Spleen (tissue), 7 donors: Measurements from ENCODE around the gene DAPK1.

Experiments
- POLR2A ChIP-seq, 3 donors: fragments of 450-650 bp; IDR thresholded peaks; one replicate each; pipeline ENCODE4 v1.5.1; 2017; ENCODE audit warnings: antibody characterized with exemption in 3 of 3, mild to moderate bottlenecking in 1 of 3
- TF ChIP-seq, protein P1 (sequence below), 11 experiments: fragments of 200-600 bp in 7 of 11; fragments of 450-650 bp in 4 of 11; sonication (generic) in 4 of 11; IDR thresholded peaks in 8 of 11; conservative IDR thresholded peaks in 3 of 11; 1 replicate in 7 of 11; 2 replicates in 4 of 11; pipeline versions ENCODE4 v1.4.0 to v1.8.0; 2016 to 2021; ENCODE audit warnings: antibody characterized with exemption in 11 of 11, inconsistent platforms in 4 of 11, mild to moderate bottlenecking in 1 of 11
- donor health status: DM: no; HTN: no; CAD: no; lungs with moderate emphysema.
- donor health status: DM: no; HTN: no; CAD: no.
- donor health status: DM: no; HTN: no; CAD: no.

DNA sequence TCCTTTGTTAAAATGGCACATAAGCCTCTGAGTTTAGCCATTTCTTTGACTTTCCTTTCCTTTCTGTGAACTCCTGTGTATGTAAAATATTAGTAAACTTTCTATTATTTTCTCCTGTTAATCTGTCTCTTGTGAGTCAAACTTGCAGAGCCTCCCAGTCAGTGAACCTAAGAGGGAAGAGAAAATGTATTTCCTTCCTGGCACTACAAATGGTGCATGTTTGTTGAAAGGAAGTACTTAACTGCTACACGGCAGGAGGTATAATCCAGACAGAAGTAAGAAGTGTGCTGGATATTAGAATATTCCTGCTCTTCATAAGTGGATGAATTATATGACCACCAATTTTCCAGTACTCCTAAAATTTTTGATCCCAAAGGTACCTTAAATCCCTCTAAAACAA is 251.2 kb downstream of the DAPK1 start:
- TF ChIP-seq POLR2A (IDR thresholded peaks at IDR 0.05): no peak
- TF ChIP-seq, protein P1, sequence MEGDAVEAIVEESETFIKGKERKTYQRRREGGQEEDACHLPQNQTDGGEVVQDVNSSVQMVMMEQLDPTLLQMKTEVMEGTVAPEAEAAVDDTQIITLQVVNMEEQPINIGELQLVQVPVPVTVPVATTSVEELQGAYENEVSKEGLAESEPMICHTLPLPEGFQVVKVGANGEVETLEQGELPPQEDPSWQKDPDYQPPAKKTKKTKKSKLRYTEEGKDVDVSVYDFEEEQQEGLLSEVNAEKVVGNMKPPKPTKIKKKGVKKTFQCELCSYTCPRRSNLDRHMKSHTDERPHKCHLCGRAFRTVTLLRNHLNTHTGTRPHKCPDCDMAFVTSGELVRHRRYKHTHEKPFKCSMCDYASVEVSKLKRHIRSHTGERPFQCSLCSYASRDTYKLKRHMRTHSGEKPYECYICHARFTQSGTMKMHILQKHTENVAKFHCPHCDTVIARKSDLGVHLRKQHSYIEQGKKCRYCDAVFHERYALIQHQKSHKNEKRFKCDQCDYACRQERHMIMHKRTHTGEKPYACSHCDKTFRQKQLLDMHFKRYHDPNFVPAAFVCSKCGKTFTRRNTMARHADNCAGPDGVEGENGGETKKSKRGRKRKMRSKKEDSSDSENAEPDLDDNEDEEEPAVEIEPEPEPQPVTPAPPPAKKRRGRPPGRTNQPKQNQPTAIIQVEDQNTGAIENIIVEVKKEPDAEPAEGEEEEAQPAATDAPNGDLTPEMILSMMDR (IDR thresholded peaks at IDR 0.05 in 8 of 11, conservative IDR thresholded peaks at IDR 0.05 in 3 of 11): no peak
